Measurements from ENCODE around the gene CCDC127. TPM values are rescaled to one million over a fixed set of nuclear protein-coding genes. Genes with fewer than 3 reads are reported as not detected.

CCDC127 gene
- total RNA-seq, 1 donor from 2014 or later = 10.1 TPM

- Mint-ChIP-seq H3K27me3 (no peaks in the 10 kb centered on the region), H3K9me3 (ENCODE audit: low read depth) (no peaks in the 10 kb centered on the region), H3K36me3 (ENCODE audit: insufficient read depth) (peaks cover 8% of the 10 kb centered on the region), H3K4me3 (ENCODE audit: low read depth) (no peak overlapping the region), H3K27ac (no peak overlapping the region), H3K4me1 (ENCODE audit: low read depth) (peaks cover 3% of the 10 kb centered on the region)
- no peak for DNase-seq (ENCODE audit: low spot score, unreplicated experiment)
- no peak for TF ChIP-seq CTCF (IDR thresholded peaks at IDR 0.05; ENCODE audit: unreplicated experiment)
Observed at GRCh38 chr5:170971-171800, 46.8 kb downstream of the CCDC127 start.

GRCh38 chr5:169728-170094 is 48.2 kb downstream of the CCDC127 start:
- H3K4me1 Mint-ChIP-seq (ENCODE audit: low read depth) = peaks cover 3% of the 10 kb centered on the region
- H3K9me3 Mint-ChIP-seq (ENCODE audit: low read depth) = no peaks in the 10 kb centered on the region
- H3K36me3 Mint-ChIP-seq (ENCODE audit: insufficient read depth) = peaks cover 8% of the 10 kb centered on the region
- no peak for DNase-seq (ENCODE audit: low spot score, unreplicated experiment)
- H3K4me3 Mint-ChIP-seq (ENCODE audit: low read depth) = no peak overlapping the region
- H3K27me3 Mint-ChIP-seq = no peaks in the 10 kb centered on the region
- no peak overlapping the region for H3K27ac Mint-ChIP-seq
- TF ChIP-seq CTCF (IDR thresholded peaks at IDR 0.05; ENCODE audit: unreplicated experiment) = no peak

GRCh38 chr5:169071-169727 is 48.8 kb downstream of the CCDC127 start:
- Mint-ChIP-seq H3K4me1 (ENCODE audit: low read depth) (peaks cover 3% of the 10 kb centered on the region), H3K9me3 (ENCODE audit: low read depth) (peaks cover 1% of the 10 kb centered on the region), H3K27me3 (no peaks in the 10 kb centered on the region), H3K27ac (no peak overlapping the region), H3K36me3 (ENCODE audit: insufficient read depth) (peaks cover 11% of the 10 kb centered on the region), H3K4me3 (ENCODE audit: low read depth) (no peak overlapping the region)
- no peak for DNase-seq (ENCODE audit: low spot score, unreplicated experiment)
- TF ChIP-seq CTCF (IDR thresholded peaks at IDR 0.05; ENCODE audit: unreplicated experiment) = no peak

GRCh38 chr5:167982-168660 is 49.8 kb downstream of the CCDC127 start:
- no peak overlapping the region for H3K4me3 Mint-ChIP-seq (ENCODE audit: low read depth)
- peaks cover 19% of the 10 kb centered on the region for H3K36me3 Mint-ChIP-seq (ENCODE audit: insufficient read depth)
- H3K27ac Mint-ChIP-seq = no peak overlapping the region
- no peak for TF ChIP-seq CTCF (IDR thresholded peaks at IDR 0.05; ENCODE audit: unreplicated experiment)
- H3K4me1 Mint-ChIP-seq (ENCODE audit: low read depth) = peaks cover 3% of the 10 kb centered on the region
- DNase-seq (ENCODE audit: low spot score, unreplicated experiment) = no peak
- H3K9me3 Mint-ChIP-seq (ENCODE audit: low read depth) = peaks cover 3% of the 10 kb centered on the region
- no peaks in the 10 kb centered on the region for H3K27me3 Mint-ChIP-seq

- H3K4me1 Mint-ChIP-seq (ENCODE audit: low read depth) = peaks cover 3% of the 10 kb centered on the region
- H3K4me3 Mint-ChIP-seq (ENCODE audit: low read depth) = no peak overlapping the region
- peaks cover 15% of the 10 kb centered on the region for H3K36me3 Mint-ChIP-seq (ENCODE audit: insufficient read depth)
- no peak for DNase-seq (ENCODE audit: low spot score, unreplicated experiment)
- no peak for TF ChIP-seq CTCF (IDR thresholded peaks at IDR 0.05; ENCODE audit: unreplicated experiment)
- no peaks in the 10 kb centered on the region for H3K27me3 Mint-ChIP-seq
- H3K27ac Mint-ChIP-seq = no peak overlapping the region
- peaks cover 3% of the 10 kb centered on the region for H3K9me3 Mint-ChIP-seq (ENCODE audit: low read depth)
Observed at GRCh38 chr5:167511-167910, 50.4 kb downstream of the CCDC127 start.
